K562 (cell line): Measurements from ENCODE around the gene CTH. TPM values are rescaled to one million over a fixed set of nuclear protein-coding genes. Genes with fewer than 3 reads are reported as not detected.
"Not testable (repeated sequence)": the region's sequence is repeated elsewhere in the genome, so short reads cannot be mapped to it uniquely, and the experiment has no call there.

Source experiments
- ATF7 ChIP-seq: fragments of 450-650 bp; IDR thresholded peaks from 2 replicates; pipeline ENCODE4 v1.7.1; 2014; ENCODE audit warnings: mild to moderate bottlenecking, moderate library complexity
- CC2D1A ChIP-seq: fragments of 450-650 bp; IDR thresholded peaks from 2 replicates; pipeline ENCODE4 v1.6.1; 2017; ENCODE audit warnings: mild to moderate bottlenecking
- CTBP1 ChIP-seq: fragments of 450-650 bp; IDR thresholded peaks from 2 replicates; pipeline ENCODE4 v1.6.1; 2016; ENCODE audit warnings: borderline replicate concordance
- DPF2 ChIP-seq: fragments of 450-650 bp; IDR thresholded peaks from 2 replicates; pipeline ENCODE4 v1.6.1; 2016
- HDAC1 ChIP-seq, 2 experiments: fragments of 450-650 bp; IDR thresholded peaks; 2 replicates each; pipeline ENCODE4 v1.6.1; 2016 to 2017; ENCODE audit warnings: inconsistent platforms in 1 of 2, mild to moderate bottlenecking in 1 of 2, moderate library complexity in 1 of 2
- LEF1 ChIP-seq: fragments of 450-650 bp; IDR thresholded peaks from 2 replicates; pipeline ENCODE4 v1.6.1; 2016; ENCODE audit warnings: mild to moderate bottlenecking
- MEIS2 ChIP-seq: fragments of 450-650 bp; IDR thresholded peaks from 2 replicates; pipeline ENCODE4 v1.6.1; 2014; ENCODE audit warnings: mild to moderate bottlenecking; ENCODE audit not compliant: partially characterized antibody
- NCOR1 ChIP-seq: fragments of 450-650 bp; IDR thresholded peaks from 2 replicates; pipeline ENCODE4 v1.6.1; 2016; ENCODE audit warnings: mild to moderate bottlenecking, moderate library complexity
- NFIC ChIP-seq: fragments of 450-650 bp; IDR thresholded peaks from 2 replicates; pipeline ENCODE4 v1.6.1; 2017; ENCODE audit warnings: mild to moderate bottlenecking, inconsistent platforms
- NR4A1 ChIP-seq, 2 experiments: fragments of 250-450 bp in 1 of 2; fragments of 450-650 bp in 1 of 2; sonication (Bioruptor Pico) in 1 of 2; IDR thresholded peaks; 2 replicates each; pipeline versions ENCODE4 v1.4.0 to v1.6.1; 2016 to 2020; ENCODE audit warnings: mild to moderate bottlenecking in 2 of 2, missing compliant biosample characterization in 1 of 2, missing genetic modification characterization in 1 of 2, moderate library complexity in 1 of 2
- PTTG1 ChIP-seq: fragments of 450-650 bp; IDR thresholded peaks from 2 replicates; pipeline ENCODE4 v1.6.1; 2016; ENCODE audit warnings: low read depth, mild to moderate bottlenecking, missing genetic modification characterization, missing compliant biosample characterization
- SMARCE1 ChIP-seq: fragments of 450-650 bp; IDR thresholded peaks from 2 replicates; pipeline ENCODE4 v1.7.1; 2016; ENCODE audit warnings: mild to moderate bottlenecking
- SOX6 ChIP-seq: fragments of 450-650 bp; IDR thresholded peaks from 2 replicates; pipeline ENCODE4 v1.6.1; 2014; ENCODE audit warnings: mild to moderate bottlenecking
- TEAD1 ChIP-seq, 2 experiments: fragments of 450-650 bp in 1 of 2; sonication (generic) in 1 of 2; formaldehyde crosslinking; IDR thresholded peaks; 2 replicates each; pipeline versions ENCODE4 v1.4.0 to v1.8.0; 2020 to 2022; ENCODE audit warnings: mild to moderate bottlenecking in 2 of 2, missing genetic modification reagents in 1 of 2
- TEAD4 ChIP-seq, 2 experiments: sonication (generic) in 1 of 2; formaldehyde crosslinking in 1 of 2; IDR thresholded peaks; 2 replicates each; pipeline versions ENCODE4 v1.6.1 to v1.8.0; 2012 to 2022; ENCODE audit warnings: borderline replicate concordance in 1 of 2, inconsistent platforms in 1 of 2, low read length in 1 of 2, mild to moderate bottlenecking in 1 of 2, missing genetic modification reagents in 1 of 2
- TRIM24 ChIP-seq, 2 experiments: fragments of 450-650 bp; IDR thresholded peaks; 2 replicates each; pipeline ENCODE4 v1.6.1; 2016
- ZEB2 ChIP-seq: fragments of 450-650 bp; IDR thresholded peaks from 2 replicates; pipeline ENCODE4 v1.6.1; 2016
- ZKSCAN8 ChIP-seq: fragments of 200-800 bp; sonication (Bioruptor generic); IDR thresholded peaks from 2 replicates; pipeline ENCODE4 v1.6.1; 2016; ENCODE audit warnings: missing genetic modification characterization, missing compliant biosample characterization
- ZNF134 ChIP-seq: fragments of 250-450 bp; sonication (Bioruptor Pico); conservative IDR thresholded peaks from 2 replicates; pipeline ENCODE4 v1.4.0; 2020
- ZNF175 ChIP-seq: fragments of 200-800 bp; sonication (Bioruptor generic); IDR thresholded peaks from 2 replicates; pipeline ENCODE4 v1.6.1; 2016; ENCODE audit warnings: low read depth, mild to moderate bottlenecking, missing genetic modification characterization, missing compliant biosample characterization
- ZNF311 ChIP-seq: fragments of 250-450 bp; sonication (Bioruptor Pico); IDR thresholded peaks from 2 replicates; pipeline ENCODE4 v1.4.0; 2020; ENCODE audit warnings: mild to moderate bottlenecking, moderate library complexity
- polyA plus RNA-seq, 8 experiments: library from polyadenylated mRNA; depleted of rRNA in 4 of 8; stranded (reverse) in 5 of 8; unstranded in 3 of 8; fragments of >200 nt; fragmentation: Nextera tagmentation in 2 of 8; fragmentation: Illumina TruSeq in 1 of 8; extraction: Ambion mirVana in 2 of 8; extraction: Trizol in 1 of 8; gene quantifications; 2 replicates each; pipeline versions ENCODE4 v1.2.1 to v1.2.3, GENCODE V29; 2011 to 2014; ENCODE audit warnings: inconsistent platforms in 1 of 8, missing spikeins in 1 of 8
- total RNA-seq, 7 experiments: library from RNA; depleted of rRNA in 6 of 7; stranded (reverse); fragments of >200 nt in 6 of 7; fragmentation: Illumina TruSeq in 2 of 7; extraction: Trizol in 2 of 7; gene quantifications; 2 replicates each; pipeline versions ENCODE4 v1.2.1 to v1.2.3, GENCODE V29; 2011 to 2021; ENCODE audit warnings: low replicate concordance in 1 of 7
- TF ChIP-seq, protein P1 (sequence below), 2 experiments: fragments of 450-650 bp; conservative IDR thresholded peaks; 2 replicates each; pipeline ENCODE4 v1.6.1; 2017; ENCODE audit warnings: mild to moderate bottlenecking in 2 of 2, moderate library complexity in 2 of 2
- TF ChIP-seq, protein P2 (sequence below): fragments of 200-800 bp; sonication (Bioruptor generic); IDR thresholded peaks from 2 replicates; pipeline ENCODE4 v1.6.1; 2017; ENCODE audit warnings: missing genetic modification characterization, missing compliant biosample characterization
- TF ChIP-seq, protein P3 (sequence below), 3 experiments: fragments of 200-800 bp in 1 of 3; sonication (Bioruptor generic) in 1 of 3; sonication (generic) in 1 of 3; formaldehyde crosslinking in 1 of 3; IDR thresholded peaks; 2 replicates each; pipeline versions ENCODE4 v1.6.1 to v1.8.0; 2016 to 2022; ENCODE audit warnings: mild to moderate bottlenecking in 2 of 3, missing compliant biosample characterization in 2 of 3, missing genetic modification characterization in 2 of 3, missing genetic modification reagents in 1 of 3

CTH gene
- total and polyA plus RNA-seq, 9 of the 15 experiments (the other 6 are each of a cell fraction or from before 2014, with no cell fraction given): 8.0 to 54.4 (median 30.9) TPM

DNA sequence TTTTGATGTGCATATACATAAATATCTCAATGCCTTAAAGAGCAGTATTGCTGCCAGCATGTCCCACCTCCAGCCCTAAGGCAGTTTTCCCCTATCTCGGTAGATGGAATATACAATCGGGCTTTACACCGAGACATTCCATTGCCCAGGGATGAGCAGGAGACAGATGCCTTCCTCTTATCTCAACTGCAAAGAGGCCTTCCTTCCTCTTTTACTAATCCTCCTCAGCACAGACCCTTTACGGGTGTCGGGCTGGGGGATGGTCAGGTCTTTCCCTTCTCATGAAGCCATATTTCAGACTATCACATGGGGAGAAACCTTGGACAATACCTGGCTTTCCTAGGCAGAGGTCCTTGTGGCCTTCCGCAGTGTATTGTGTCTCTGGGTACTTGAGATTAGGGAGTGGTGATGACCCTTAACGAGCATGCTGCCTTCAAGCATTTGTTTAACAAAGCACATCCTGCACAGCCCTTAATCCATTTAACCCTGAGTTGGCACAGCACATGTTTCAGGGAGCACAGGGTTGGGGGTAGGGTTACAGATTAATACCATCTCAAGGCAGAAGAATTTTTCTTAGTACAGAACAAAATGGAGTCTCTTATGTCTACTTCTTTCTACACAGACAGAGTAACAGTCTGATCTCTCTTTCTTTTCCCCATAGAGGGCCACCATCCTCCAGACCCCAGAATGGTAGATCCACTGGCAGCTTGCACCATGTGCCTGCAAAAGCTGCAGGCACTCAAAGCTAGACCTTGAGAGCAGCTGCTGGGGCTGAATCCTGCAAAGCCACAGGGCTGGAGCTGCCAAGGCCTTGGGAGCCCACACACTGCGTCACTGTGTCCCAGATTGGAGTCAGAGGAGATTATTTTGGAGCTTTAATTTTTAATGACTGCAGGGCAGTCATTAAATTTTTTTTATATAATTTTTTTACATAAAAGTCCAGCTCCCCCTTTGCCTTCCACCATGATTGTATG lies 50.0 kb downstream of the CTH start (continued):
- TF ChIP-seq ZKSCAN8: peak; percentile 36; the same call in 1 of the 2 replicates
- TF ChIP-seq CTBP1: peak; percentile 99
- TF ChIP-seq SMARCE1: peak; percentile 74
- peak; percentile 82 for TF ChIP-seq ZEB2
- 0 out of 2 replicates have a peak, but pooled peaks have one; percentile 39 for TF ChIP-seq CC2D1A
- peak; percentile 66; the same call in 1 of the 2 replicates for TF ChIP-seq DPF2
- TF ChIP-seq ZNF134 (CRISPR knock-in tag): 0 out of 2 replicates have a peak, but pooled peaks have one; percentile 6
- TF ChIP-seq, protein P1, sequence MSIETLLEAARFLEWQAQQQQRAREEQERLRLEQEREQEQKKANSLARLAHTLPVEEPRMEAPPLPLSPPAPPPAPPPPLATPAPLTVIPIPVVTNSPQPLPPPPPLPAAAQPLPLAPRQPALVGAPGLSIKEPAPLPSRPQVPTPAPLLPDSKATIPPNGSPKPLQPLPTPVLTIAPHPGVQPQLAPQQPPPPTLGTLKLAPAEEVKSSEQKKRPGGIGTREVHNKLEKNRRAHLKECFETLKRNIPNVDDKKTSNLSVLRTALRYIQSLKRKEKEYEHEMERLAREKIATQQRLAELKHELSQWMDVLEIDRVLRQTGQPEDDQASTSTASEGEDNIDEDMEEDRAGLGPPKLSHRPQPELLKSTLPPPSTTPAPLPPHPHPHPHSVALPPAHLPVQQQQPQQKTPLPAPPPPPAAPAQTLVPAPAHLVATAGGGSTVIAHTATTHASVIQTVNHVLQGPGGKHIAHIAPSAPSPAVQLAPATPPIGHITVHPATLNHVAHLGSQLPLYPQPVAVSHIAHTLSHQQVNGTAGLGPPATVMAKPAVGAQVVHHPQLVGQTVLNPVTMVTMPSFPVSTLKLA (conservative IDR thresholded peaks at IDR 0.05): peak in 1 of 2 experiments; percentile 39; a peak in 2 of 4 replicates
- TF ChIP-seq TEAD4 (IDR thresholded peaks at IDR 0.05; ENCODE audit: low read length): peak; percentile 71
- TF ChIP-seq TEAD4 (CRISPR knock-in tag; IDR thresholded peaks at IDR 0.05; ENCODE audit: borderline replicate concordance); NR4A1 (CRISPR knock-in tag; IDR thresholded peaks at IDR 0.05): not testable (repeated sequence)
- peak; percentile 84 for TF ChIP-seq NR4A1 (tag; IDR thresholded peaks at IDR 0.05)
- 0 out of 2 replicates have a peak, but pooled peaks have one; percentile 19 for TF ChIP-seq ZNF175 (CRISPR knock-in tag)
- TF ChIP-seq MEIS2: peak; percentile 58
- TF ChIP-seq LEF1: peak; percentile 51
- TF ChIP-seq, protein P2, sequence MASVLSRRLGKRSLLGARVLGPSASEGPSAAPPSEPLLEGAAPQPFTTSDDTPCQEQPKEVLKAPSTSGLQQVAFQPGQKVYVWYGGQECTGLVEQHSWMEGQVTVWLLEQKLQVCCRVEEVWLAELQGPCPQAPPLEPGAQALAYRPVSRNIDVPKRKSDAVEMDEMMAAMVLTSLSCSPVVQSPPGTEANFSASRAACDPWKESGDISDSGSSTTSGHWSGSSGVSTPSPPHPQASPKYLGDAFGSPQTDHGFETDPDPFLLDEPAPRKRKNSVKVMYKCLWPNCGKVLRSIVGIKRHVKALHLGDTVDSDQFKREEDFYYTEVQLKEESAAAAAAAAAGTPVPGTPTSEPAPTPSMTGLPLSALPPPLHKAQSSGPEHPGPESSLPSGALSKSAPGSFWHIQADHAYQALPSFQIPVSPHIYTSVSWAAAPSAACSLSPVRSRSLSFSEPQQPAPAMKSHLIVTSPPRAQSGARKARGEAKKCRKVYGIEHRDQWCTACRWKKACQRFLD (CRISPR knock-in tag): peak; percentile 91
- TF ChIP-seq NCOR1: peak; percentile 79
- TF ChIP-seq, protein P3, sequence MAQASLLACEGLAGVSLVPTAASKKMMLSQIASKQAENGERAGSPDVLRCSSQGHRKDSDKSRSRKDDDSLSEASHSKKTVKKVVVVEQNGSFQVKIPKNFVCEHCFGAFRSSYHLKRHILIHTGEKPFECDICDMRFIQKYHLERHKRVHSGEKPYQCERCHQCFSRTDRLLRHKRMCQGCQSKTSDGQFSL (CRISPR knock-in tag; IDR thresholded peaks at IDR 0.05): not testable (repeated sequence)
- TF ChIP-seq, protein P3 (tag; IDR thresholded peaks at IDR 0.05): peak in 1 of 2 experiments; percentile 71; a peak in 1 of 4 replicates
- TF ChIP-seq ZNF311 (CRISPR knock-in tag): peak; percentile 94
- TF ChIP-seq SOX6: peak; percentile 77
- TF ChIP-seq TEAD1 (CRISPR knock-in tag; IDR thresholded peaks at IDR 0.05): peak in 1 of 2 experiments; percentile 22; a peak in 2 of 4 replicates
- TF ChIP-seq HDAC1 (IDR thresholded peaks at IDR 0.05): 0 out of 4 replicates have a peak, but pooled peaks of 1 of the 2 experiments have one; percentile 61
- TF ChIP-seq ATF7: peak; percentile 32; the same call in 1 of the 2 replicates
- peak; percentile 51 for TF ChIP-seq NFIC
- TF ChIP-seq TRIM24 (IDR thresholded peaks at IDR 0.05): peak; percentile 81 to 85; a peak in 3 of 4 replicates
- 0 out of 2 replicates have a peak, but pooled peaks have one; percentile 47 for TF ChIP-seq PTTG1
